GM21381 (cell line): ENCODE results near the gene ASB9.
"Not testable (repeated sequence)": the region's sequence is repeated elsewhere in the genome, so short reads cannot be mapped to it uniquely, and the experiment has no call there.

Source experiments
- ATAC-seq: cut with Tn5 transposase; IDR thresholded peaks from one replicate; pipeline ENCODE4 v1.9.1; 2021; ENCODE audit warnings: mild to moderate bottlenecking, moderate library complexity; ENCODE audit not compliant: unreplicated experiment

The ASB9 gene

DNA sequence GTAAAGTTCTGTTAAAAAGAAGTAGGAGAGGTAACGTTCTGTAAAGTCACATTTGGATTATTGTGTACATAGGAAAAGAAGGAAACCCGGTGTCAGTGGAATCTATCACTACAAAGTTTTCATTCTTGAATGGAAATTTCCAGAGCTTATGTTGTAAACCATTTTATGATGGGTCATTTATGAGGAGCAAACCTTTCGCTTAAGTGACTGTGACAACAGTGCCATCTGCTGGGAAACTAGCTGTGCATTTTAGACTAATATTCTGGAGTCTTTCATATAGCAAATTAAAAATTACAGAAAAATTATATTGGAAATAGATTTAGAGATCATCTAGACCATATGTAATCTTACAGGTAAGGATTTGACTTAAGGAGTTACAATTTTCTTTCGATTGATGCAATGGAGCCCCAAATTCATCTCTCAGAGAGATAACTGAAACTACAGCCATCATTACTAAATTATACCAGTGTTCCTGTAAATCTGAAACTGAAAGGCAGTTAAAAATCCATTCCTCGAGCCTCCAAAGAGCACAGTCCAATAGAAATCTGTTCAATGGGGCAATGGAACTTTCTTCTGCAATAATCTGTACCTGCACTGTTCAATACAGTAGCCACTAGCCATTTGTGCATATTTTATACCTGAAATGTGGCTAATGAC is 26.9 kb downstream of the ASB9 start:
- no peak for ATAC-seq

DNA sequence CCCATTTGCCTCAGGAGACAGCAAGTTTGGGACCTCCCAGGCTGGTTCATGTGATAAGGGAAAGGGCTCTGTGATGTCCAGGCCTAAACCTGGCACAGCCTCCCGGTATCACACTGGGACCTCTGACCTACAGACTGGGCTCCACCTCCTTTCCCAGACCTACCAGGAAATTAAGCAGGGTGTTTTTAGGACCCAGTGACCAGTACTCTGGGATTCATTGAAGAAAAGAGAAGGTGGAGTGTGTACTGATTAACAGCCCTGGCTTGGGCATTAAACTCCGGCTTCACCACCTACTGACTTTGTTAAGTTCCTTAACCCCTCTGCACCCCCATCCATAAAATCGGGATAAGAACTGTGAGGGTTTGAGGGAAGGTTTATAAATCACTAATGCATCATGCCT is 28.6 kb downstream of the ASB9 start:
- no peak for ATAC-seq

DNA sequence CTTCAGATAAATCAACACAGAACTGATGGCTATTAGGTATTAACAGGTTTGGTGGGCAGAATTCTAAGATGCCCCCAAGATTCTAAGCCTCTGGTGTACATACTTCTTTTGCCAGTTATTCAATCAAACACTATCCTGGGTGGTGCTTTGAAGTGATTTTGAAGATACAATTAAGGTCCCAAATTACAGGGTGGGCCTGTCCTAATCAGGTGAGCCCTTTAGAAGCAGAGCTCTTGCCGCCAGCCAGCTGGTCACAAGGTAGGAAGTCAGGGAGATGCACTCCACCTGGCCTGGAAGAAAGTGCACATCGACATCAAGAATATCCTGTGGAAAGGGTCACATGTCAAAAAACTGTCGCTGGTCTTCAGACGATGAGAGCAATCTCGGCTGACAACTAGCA is 29.5 kb downstream of the ASB9 start:
- ATAC-seq = no peak

DNA sequence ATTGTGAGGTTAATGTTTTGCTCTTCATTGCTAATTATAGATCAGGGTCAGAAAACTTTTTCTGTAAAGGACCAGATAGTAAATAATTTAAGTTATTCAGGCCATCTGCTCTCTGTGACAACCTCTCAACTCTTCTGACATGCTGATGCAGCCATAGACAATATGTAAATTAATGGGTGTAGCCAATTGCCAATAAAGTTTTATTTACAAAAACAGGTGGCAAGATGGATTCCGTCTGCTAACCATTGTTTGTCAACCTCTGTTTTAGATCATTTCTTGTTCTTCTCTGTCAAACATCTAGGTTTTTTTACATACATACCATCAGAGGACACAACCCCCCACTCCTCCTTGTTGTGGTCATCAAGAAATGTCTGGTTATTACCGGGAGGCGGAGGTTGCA is 33.7 kb downstream of the ASB9 start:
- ATAC-seq = no peak

DNA sequence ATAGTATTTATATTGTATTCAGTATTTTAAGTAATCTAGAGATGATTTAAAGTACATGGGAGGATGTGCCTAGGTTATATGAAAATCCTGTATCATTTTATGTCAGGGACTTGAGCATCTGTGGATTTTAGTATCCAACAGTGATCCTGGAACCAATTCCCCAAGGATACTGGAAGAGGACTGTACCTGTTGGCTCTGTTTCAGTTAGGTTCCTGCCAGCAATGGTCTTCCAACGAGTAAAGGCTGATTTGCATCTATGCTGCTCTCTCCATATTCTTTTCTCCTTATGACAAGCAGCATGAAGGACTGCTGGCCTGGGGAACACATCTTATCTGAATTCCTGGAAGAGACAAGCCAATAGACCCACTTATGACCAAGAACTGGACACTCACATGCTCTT is 34.9 kb downstream of the ASB9 start:
- ATAC-seq = no peak

DNA sequence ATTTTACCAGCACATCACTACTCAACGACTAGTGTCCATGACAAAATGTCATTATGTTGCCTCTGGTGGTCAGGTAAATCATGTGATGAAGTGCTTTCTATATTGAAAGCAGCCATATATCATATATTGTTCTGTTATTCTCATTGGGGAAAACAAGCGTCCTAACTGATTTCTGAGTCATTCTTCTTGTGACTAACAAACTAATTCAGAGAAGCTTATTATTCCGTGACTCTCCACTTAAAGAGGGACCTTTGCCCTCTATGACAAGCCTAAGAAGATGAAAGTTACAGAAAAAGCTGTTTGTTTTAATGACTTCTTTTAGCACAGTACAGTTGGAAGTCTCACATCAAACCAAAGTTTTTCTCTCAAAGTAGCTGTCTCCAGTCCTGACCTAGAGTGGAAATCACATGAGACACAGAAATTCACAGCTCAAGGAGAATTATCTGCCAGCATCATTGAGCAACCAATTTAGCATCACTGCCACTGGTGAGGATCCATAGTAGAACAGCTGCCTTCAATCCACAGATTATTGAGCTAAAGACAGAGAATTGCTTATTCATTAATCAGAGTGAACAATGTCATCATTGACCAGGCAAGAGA is 36.4 kb downstream of the ASB9 start:
- no peak for ATAC-seq

DNA sequence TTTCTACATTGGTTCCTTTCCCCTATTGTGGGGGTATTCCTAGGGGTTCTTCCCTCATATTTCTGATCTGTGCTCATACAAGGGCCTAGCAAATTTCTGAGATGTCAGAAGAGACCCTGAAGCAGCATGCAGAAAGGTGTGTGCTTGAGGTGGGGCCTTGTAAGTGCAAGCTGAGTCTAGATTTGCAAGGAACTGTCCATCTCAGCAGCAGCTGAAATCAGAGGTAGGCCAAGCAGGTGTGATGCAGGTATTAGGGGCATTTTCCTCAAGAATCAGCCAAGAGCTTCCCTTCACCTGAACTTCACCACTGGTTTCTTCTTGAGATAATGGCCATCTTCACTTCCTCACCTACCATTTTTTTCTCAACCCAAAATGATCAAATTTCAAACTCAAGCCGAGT is 45.1 kb downstream of the ASB9 start:
- no peak for ATAC-seq

DNA sequence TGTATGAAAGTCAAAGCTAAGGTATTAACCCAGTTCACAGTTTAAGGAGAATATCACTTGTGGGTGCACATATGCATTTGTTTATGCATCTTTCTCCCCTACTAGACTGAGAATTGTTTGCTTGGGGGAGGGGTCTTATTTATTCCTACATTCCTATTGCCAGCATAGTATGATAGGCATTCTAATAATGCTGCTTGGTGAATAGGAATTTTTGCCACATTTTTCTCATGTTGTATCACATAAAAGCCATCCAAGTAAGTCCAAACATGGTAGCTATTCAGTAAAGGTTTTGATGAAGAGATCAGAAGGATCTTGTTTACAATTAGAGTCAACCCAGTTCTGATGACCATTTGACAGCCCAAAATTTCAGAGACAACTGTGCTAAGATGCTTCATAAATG is 48.6 kb downstream of the ASB9 start:
- no peak for ATAC-seq

DNA sequence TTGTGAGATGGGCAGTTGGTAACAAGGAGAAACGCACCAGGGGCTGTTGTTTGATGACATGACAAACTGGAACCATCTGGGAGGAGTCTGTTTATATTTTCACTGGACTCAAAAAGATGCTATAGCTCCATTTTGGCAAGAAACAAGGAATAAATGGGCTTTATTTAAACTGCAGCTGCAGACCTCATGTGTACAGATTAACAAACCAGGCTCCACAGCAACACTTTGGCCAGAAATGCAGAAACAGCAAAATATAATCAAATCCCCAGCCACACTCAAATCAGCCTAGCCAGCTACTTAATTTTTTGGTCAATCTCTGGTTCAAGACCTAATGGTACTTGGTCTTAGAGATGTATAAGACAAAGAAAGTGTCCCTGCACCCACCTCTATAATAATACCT is 52.7 kb downstream of the ASB9 start:
- no peak for ATAC-seq

DNA sequence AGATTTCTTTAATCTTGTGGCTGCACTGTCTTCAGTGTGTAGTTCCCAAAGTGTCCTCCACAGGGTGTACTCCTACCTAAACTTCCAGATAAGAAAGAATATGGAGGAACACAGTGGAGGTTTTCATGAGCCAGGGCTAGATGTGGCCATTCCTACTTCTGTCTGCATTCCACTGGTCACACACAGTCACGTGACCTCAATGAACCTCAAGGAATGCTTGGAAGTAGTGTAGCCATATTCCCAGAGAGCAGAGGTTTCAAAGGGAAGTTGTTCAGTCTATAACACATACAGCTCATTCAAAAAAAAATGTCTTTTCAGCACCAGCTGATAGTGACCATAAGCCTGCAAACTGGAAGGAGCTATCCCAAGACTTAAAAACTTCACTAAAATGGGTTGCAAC is 53.6 kb downstream of the ASB9 start:
- no peak for ATAC-seq

DNA sequence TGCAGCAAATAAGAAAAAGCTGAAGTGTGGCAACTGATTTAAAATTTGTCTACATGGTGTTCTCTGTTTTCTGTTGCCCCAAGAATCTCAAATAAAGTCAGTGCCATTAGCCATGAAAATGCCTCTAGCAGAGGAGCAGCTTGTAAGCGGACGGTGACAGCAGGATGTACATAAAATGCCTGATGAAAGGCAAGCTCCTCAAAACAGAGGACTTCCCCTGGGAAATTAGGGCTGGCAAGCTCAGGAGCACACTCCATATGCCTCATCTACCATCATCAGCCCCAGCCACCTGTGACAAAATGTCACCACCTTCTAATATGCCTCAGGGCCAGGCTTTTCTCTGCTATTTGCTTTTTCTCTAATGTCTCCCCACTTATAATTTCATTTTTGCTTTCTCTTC is 54.5 kb downstream of the ASB9 start:
- ATAC-seq = no peak

DNA sequence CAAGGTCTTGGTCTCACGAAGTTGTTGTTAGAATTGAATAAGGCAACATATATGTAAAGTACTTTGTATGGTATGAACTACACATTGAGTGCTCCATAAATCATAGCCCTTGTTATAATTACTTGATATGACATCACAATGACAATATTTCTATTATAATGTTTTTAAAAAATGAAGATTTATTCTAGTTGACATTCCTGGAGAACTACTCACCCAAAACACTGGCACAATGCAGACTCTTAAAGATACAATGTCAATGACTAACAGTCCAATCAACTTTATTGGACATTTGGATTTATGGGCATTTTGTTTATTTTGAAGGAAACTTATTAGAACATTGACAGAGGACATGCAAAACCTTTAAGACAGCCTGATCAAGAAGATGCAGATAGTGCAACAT is 55.3 kb downstream of the ASB9 start:
- ATAC-seq = no peak

DNA sequence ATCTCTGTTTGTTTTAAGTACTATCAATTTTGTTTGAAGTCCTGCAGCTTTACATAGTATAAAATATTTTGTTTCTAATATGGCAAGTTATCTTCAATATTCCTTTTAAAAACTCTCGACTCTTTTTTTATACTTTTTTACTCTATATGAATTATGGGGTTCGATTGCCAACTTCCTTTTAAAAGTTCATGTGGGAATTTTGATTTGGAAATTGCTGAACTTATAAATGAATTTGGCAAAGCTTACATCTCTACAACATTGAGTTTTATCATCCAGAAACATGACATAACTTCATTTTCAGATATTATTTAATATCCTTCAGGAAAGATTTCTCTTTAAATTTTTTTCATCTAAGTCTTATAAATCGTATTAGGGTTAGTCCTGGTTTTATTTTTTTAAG is 60.8 kb downstream of the ASB9 start:
- no peak for ATAC-seq

DNA sequence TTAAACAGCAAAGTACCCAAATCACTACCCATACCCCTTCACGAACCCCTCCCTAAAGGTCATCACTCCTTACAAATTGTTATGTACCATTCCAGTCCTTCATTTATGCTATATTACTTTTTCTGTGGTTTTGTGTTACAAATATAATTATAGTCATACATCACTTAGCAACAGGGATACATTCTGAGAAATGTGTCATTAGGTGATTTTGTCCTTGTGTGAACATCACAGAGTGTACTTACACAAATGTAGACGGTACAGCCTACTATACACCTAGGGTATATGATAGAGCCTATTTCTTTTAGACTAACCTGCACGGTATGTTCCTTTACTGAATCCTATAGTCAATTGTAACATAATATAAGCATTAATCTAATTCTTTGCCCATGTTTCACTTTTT is 61.9 kb downstream of the ASB9 start:
- ATAC-seq = no peak

DNA sequence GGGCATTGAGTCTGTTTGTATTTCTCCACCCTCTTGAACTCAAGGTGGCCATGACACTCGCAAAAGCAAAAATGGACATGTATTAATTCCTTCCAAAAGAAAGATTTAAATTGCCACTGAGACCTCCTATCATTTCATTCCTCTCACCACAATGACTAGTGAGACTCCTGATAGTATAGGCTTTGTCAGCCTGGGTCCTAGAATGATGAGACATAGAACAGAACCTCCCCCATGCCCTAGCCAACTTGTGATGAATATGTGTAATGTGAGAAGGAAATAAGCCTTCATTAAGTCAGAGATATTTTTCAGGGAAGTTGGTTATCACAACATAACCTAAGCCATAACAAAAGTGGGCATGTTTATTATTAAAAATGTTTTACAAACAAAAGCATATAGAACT is 62.5 kb downstream of the ASB9 start:
- ATAC-seq = no peak

DNA sequence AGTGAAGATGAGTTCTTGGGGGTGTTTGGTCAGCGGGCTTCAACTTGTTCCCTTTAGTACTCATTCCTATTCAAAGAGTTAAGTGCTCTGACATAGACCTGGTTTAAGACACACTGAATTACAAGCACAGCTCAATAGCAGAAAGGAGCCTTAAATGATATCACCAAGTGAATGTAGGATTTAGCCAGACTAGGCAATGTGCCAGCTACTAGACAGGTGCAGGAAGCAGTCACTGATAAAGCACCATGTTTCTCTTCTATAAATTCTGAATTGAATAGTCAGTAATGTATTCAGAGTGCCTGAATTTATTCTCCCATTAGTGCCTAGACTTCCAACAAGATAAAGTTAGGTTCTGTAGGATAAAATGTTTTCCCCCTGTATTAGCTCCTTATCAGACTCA is 63.6 kb downstream of the ASB9 start:
- ATAC-seq = no peak

DNA sequence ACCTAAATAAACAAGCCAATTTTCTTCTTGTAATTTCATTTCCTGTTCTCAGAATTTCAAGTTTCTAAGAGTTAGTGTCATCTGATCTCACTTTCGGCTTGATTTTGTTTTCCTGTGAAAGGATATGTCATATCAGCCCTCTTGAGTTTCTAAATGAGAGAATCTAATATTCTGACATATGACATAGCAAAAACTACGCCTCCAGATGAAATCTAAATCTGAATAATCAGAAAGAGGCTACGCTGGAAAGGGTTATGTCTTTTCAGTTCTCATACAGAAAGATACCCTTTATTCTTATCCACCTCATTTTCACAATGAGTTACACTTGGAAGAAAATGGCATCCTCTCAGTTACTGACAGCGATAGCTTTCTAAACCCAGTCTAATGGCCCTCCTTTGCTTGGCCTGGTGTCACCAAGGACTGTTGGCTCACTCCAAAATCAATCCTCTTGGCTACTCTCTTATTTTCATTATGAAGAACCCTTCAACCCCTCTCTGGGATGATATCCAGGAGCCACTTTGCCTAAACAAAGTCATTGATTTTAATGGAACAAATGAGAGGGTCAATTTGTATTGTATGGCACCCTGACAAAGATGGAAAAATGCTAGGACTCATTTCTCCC is 65.6 kb downstream of the ASB9 start:
- ATAC-seq = peak; percentile 68

DNA sequence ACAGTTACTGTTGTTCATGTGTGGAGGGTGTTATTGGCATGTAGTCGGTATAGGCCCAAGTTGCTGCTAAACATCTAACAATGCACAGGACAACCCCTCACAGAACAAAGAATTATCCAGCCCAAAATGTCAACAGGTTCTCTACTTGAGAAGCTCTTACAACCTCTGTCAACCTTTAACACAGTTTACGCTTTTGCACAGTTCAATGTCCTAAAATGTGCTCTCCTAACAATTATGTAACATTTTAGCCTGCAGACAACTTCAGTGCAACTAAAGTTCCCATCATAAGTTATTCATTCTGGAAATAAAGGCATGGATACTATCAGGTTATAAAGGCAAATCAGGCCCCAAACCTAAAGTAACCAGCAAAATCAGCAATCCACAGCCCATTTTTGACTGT is 66.2 kb downstream of the ASB9 start:
- ATAC-seq = no peak

DNA sequence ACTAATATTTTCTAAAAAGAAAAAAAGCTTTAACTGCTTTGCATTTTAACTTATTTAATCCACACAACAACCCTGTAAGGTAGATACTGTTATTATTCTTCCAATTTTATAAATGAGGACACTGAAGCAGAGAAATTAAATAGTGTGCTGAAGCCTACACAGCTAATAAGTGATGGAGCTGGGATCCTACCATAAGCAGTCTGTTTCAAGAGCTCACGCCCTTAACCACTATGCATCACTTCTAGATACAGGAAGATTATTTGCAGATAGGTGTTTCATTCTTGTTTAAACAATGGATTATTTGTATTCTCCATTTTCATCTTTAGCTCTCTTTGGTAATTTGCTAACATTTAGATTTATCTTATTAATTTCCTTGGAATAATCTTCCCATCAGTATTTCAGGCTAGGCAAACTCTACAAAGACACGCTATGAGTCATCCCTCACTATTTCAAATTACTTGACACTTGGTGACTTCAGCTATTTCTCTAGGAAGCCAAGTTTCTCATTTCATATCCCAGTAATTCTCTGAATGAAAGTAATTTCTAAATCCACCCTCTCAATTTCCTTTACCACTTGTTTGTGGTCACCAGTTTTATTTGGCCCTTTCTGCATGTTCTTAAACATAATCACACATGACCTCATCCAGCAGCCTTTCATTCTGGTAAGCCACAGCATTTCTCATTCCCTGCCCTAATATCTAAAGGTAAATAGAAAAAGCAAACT is 67.3 kb downstream of the ASB9 start:
- peak; percentile 47 for ATAC-seq

DNA sequence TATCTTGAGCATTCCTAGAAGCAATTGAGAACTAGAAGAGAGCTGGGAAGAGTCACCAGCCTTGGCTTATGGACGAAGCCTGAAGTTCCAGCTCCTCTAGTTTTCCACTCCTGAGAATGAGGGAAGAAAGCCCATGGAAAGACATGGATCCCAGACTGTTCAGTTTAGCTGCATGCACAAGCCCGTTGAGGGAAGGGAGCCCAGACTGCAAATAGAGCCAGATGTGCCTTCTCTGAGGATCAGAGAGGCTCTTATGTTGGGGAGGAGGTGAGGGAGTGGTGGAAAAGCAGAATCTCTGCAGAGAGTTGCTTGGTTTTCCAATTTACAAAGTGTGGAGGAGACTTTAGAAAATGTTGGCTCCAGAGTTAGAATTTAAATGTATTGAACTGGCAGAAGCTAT is 69.0 kb downstream of the ASB9 start:
- no peak for ATAC-seq

DNA sequence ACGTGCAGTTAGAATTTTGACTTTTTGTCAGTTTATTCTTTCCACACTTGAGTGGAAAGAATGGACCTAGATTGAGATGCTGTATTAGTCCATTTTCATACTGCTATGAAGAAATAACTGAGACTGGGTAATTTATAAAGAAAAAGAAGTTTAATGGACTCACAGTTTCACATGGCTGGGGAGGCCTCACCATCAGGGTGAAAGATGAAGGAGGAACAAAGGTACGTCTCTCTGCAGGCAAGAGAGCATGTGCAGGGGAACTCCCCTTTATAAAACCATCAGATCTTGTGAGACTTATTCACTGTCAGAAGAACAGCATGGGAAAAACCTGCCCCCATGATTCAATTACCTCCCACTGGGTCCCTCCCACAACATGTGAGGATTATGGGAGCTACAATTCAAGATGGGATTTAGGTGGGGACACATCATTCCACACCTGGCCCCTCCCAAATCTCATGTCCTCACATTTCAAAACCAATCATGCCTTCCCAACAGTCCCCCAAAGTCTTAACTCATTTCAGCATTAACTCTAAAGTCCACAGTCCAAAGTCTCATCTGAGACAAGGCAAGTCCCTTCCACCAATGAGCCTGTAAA is 71.2 kb downstream of the ASB9 start:
- ATAC-seq = not testable (repeated sequence)

DNA sequence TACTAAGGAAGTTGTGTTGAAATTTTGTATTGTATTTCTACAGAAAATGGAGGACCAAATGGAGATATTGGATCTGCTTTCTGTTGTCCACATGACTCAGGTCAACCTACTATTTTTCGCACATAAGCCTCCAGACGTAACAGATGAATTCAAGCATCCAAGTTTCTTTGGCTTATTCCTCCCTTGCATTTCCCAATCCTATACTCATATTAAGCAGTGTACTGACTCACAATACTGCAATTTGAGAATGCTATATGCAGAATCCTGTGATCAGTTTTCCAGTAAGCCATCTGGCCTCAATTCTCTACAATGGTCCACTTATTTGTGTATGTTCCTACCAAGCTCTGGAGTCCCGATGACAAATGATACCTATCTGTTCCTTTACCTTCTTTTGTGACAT is 75.7 kb downstream of the ASB9 start:
- no peak for ATAC-seq
